A673 (cell line): Measurements from ENCODE around the gene ITPR1. TPM values are rescaled to one million over a fixed set of nuclear protein-coding genes. Genes with fewer than 3 reads are reported as not detected.

Experiments used
- BruUV-seq: library from RNA; stranded (reverse); fragments of 400-500 nt; replicated peaks from 2 replicates; lab custom pipeline; 2021; lab: Mats Ljungman, UMichigan
- CTCF ChIA-PET: fragments of 300-600 bp; sonication (Branson Sonifier 250); formaldehyde crosslinking; loops from one replicate; lab custom pipeline; 2022; ENCODE audit warnings: antibody characterized with exemption; lab: Charles Lee
- POLR2A ChIA-PET: fragments of 300-600 bp; sonication (Branson Sonifier 250); formaldehyde crosslinking; loops from one replicate; lab custom pipeline; 2022; ENCODE audit warnings: antibody characterized with exemption; ENCODE audit not compliant: low non-redundant PET; lab: Charles Lee
- DNase-seq: peaks from one replicate; pipeline ENCODE4 v3.0.0-alpha.2; 2015; ENCODE audit warnings: low spot score
- H3K27ac ChIP-seq: fragments of 200-600 bp; sonication (generic); 2 replicates; pipeline ENCODE4 v1.5.1; 2016; ENCODE audit warnings: mixed run types, low read depth, mild to moderate bottlenecking, mixed read lengths, antibody characterized with exemption, low read length; ENCODE audit not compliant: poor library complexity, severe bottlenecking
- H3K27me3 ChIP-seq: fragments of 200-600 bp; sonication (generic); replicated peaks from 2 replicates; pipeline ENCODE4 v1.6.1; 2017; ENCODE audit warnings: mixed run types, low read depth, mild to moderate bottlenecking, mixed read lengths, antibody characterized with exemption, low read length; ENCODE audit not compliant: insufficient read depth, poor library complexity
- H3K36me3 ChIP-seq: fragments of 200-600 bp; sonication (generic); 2 replicates; pipeline ENCODE4 v1.6.1; 2016; ENCODE audit warnings: mixed run types, mild to moderate bottlenecking, mixed read lengths, antibody characterized with exemption, low read length; ENCODE audit not compliant: insufficient read depth, poor library complexity, severe bottlenecking
- H3K4me1 ChIP-seq: fragments of 200-600 bp; sonication (generic); 2 replicates; pipeline ENCODE4 v1.6.1; 2017; ENCODE audit warnings: mixed run types, mild to moderate bottlenecking, mixed read lengths, antibody characterized with exemption, low read length; ENCODE audit not compliant: insufficient read depth, poor library complexity, severe bottlenecking
- H3K4me3 ChIP-seq: fragments of 200-600 bp; sonication (generic); 2 replicates; pipeline ENCODE4 v1.5.1; 2016; ENCODE audit warnings: low read depth, mixed run types, mild to moderate bottlenecking, mixed read lengths, low read length; ENCODE audit not compliant: poor library complexity, severe bottlenecking
- H3K9me3 ChIP-seq: fragments of 200-600 bp; sonication (generic); 2 replicates; pipeline ENCODE4 v1.6.1; 2016; ENCODE audit warnings: mixed run types, low read depth, mild to moderate bottlenecking, mixed read lengths, antibody characterized with exemption, low read length; ENCODE audit not compliant: poor library complexity, severe bottlenecking
- CTCF ChIP-seq: fragments of 300-800, 200-600 bp; sonication (generic); conservative IDR thresholded peaks from 2 replicates; pipeline ENCODE4 v1.5.1; 2017; ENCODE audit warnings: low read depth, mild to moderate bottlenecking, antibody characterized with exemption, low read length, moderate library complexity, mixed read lengths
- EZH2 ChIP-seq: fragments of 200-600 bp; sonication (generic); IDR thresholded peaks from 2 replicates; pipeline ENCODE4 v1.6.1; 2017; ENCODE audit warnings: borderline replicate concordance, low read depth, mild to moderate bottlenecking, mixed read lengths, antibody characterized with exemption, low read length; ENCODE audit not compliant: poor library complexity, severe bottlenecking
- intact Hi-C: fragments of 100-400 bp; cut with micrococcal nuclease; formaldehyde crosslinking; loops from one replicate; pipeline ENCODE4 v1.10.0; 2022; ENCODE audit not compliant: unreplicated experiment
- total RNA-seq: library from RNA; stranded (reverse); gene quantifications from 2 replicates; pipeline ENCODE4 v1.2.3, GENCODE V29; 2021

Gene ITPR1
- total RNA-seq, 1 experiment from 2014 or later = 8.6 TPM

- Histone ChIP-seq H3K27me3 (no peaks in the 10 kb centered on the region), H3K4me3 (no peak overlapping the region), H3K36me3 (no peaks in the 10 kb centered on the region), H3K4me1 (no peaks in the 10 kb centered on the region), H3K27ac (no peak overlapping the region), H3K9me3 (no peaks in the 10 kb centered on the region)
- intact Hi-C loops = no loop called here
- BruUV-seq = no TSS peak
- no peak for TF ChIP-seq CTCF
- no peak for TF ChIP-seq EZH2
- ChIA-PET CTCF (no interaction called here), POLR2A (no interaction called here)
- DNase-seq = no peak
Observed at GRCh38 chr3:4570840-4571621, 77.9 kb downstream of the ITPR1 start.

DNA sequence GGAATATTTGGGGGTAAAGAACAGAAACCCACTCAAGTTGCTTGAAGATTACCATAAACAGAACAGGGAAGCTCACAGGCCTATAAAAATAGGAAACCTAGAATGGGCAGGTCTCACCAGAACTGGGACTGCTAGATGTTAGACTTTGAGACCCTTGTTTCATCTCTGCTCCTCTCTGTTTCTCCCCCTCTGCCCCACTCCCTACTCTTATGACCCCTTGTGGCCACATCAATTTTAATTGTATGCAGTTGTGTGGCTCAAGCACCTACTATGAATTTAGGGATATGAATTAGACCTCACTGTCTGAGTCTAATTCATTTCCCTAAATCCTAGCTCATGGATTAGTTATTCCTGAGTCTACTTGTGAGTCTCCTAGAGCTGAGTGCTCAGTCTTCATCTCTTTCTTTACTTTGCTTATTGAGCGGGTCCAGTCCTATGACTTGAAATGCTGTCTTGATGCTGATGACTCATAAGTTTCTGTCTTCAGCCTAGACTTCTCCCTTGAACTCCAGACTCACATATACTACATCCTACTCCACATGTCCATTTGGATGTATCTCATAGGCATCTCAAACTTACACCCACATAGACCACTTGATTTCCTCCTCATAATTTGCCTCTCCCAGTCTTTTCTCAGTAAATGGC is 78.7 kb downstream of the ITPR1 start:
- H3K36me3 ChIP-seq = no peaks in the 10 kb centered on the region
- H3K9me3 ChIP-seq = no peaks in the 10 kb centered on the region
- intact Hi-C loops = no loop called here
- POLR2A ChIA-PET = no interaction called here
- no peak for TF ChIP-seq EZH2
- no peak for TF ChIP-seq CTCF
- CTCF ChIA-PET = no interaction called here
- no peak overlapping the region for H3K27ac ChIP-seq
- H3K4me3 ChIP-seq = no peak overlapping the region
- no peak for DNase-seq
- no peaks in the 10 kb centered on the region for H3K27me3 ChIP-seq
- no peaks in the 10 kb centered on the region for H3K4me1 ChIP-seq
- no TSS peak for BruUV-seq

- DNase-seq = no peak
- intact Hi-C loops = no loop called here
- POLR2A ChIA-PET = no interaction called here
- H3K36me3 ChIP-seq = no peaks in the 10 kb centered on the region
- no peaks in the 10 kb centered on the region for H3K9me3 ChIP-seq
- H3K4me3 ChIP-seq = no peak overlapping the region
- no peaks in the 10 kb centered on the region for H3K4me1 ChIP-seq
- H3K27ac ChIP-seq = no peak overlapping the region
- TF ChIP-seq CTCF (no peak), EZH2 (no peak)
- no peaks in the 10 kb centered on the region for H3K27me3 ChIP-seq
- BruUV-seq = no TSS peak
- CTCF ChIA-PET = no interaction called here
Observed at GRCh38 chr3:4573153-4573552, 80.0 kb downstream of the ITPR1 start.
